SK-N-SH (cell line): ENCODE measurements around the gene RASAL2.

ENCODE experiments used
- CTCF ChIP-seq: fragments of 200-600 bp; sonication (generic); IDR thresholded peaks from 2 replicates; pipeline ENCODE4 v1.6.1; 2017; ENCODE audit warnings: antibody characterized with exemption, mild to moderate bottlenecking, moderate library complexity
- EP300 ChIP-seq, 2 experiments: IDR thresholded peaks; 2 replicates each; pipeline versions ENCODE4 v1.4.0 to v1.6.1; 2012; ENCODE audit warnings: borderline replicate concordance in 1 of 2, low read depth in 1 of 2, low read length in 1 of 2
- GATA2 ChIP-seq: sonication (generic); formaldehyde crosslinking; IDR thresholded peaks from 2 replicates; pipeline ENCODE4 v1.5.0; 2020; ENCODE audit warnings: mild to moderate bottlenecking, missing genetic modification reagents
- MAX ChIP-seq: IDR thresholded peaks from 2 replicates; pipeline ENCODE4 v1.4.0; 2012; ENCODE audit warnings: low read depth
- MEF2A ChIP-seq: IDR thresholded peaks from 2 replicates; pipeline ENCODE4 v1.4.0; 2012; ENCODE audit warnings: low read depth, borderline replicate concordance
- NRF1 ChIP-seq: IDR thresholded peaks from 2 replicates; pipeline ENCODE4 v1.6.1; 2012; ENCODE audit warnings: low read depth, mild to moderate bottlenecking, low read length
- POLR2AphosphoS5 ChIP-seq: IDR thresholded peaks from 2 replicates; pipeline ENCODE4 v1.6.1; 2012; ENCODE audit warnings: low read depth, low read length
- RAD21 ChIP-seq: IDR thresholded peaks from 2 replicates; pipeline ENCODE4 v1.6.1; 2012; ENCODE audit warnings: mild to moderate bottlenecking, low read length
- SIN3A ChIP-seq: IDR thresholded peaks from 2 replicates; pipeline ENCODE4 v1.6.1; 2012; ENCODE audit warnings: low read depth, mild to moderate bottlenecking, low read length, moderate library complexity, borderline replicate concordance
- TAF1 ChIP-seq: IDR thresholded peaks from 2 replicates; pipeline ENCODE4 v1.6.1; 2012; ENCODE audit warnings: low read depth, mild to moderate bottlenecking, low read length, moderate library complexity, borderline replicate concordance
- USF1 ChIP-seq: IDR thresholded peaks from 2 replicates; pipeline ENCODE4 v1.4.0; 2012; ENCODE audit warnings: low read depth, borderline replicate concordance
- TF ChIP-seq, protein P1 (sequence below): fragments of 150-350 bp; IDR thresholded peaks from 2 replicates; pipeline ENCODE4 v1.6.1; 2017; ENCODE audit warnings: antibody characterized with exemption, low read length, low read depth, borderline replicate concordance

DNA sequence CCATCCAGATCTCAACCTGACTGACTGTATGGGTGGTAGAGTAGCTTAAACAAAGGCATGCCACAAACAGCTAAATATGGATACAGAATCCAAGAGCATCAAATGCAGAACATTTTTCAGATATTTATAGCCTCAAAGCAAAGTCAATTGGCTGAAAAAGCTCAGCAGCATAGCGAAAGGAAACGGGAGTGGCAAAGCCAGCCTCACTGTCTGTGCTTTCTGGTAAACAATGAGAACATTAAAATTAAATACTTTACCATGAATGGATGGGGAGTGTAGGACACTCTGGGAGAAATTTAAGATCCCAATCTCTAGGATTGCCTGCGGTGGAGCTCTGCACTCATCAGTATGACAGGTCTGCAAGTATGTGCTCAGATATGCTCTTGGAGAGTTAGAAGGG lies 4.4 kb downstream of the RASAL2 start:
- no peak for TF ChIP-seq CTCF
- no peak; a peak in 1 of 4 replicates for TF ChIP-seq EP300 (IDR thresholded peaks at IDR 0.05; ENCODE audit: borderline replicate concordance in 1 of 2, low read depth in 1 of 2, low read length in 1 of 2)
- TF ChIP-seq POLR2AphosphoS5: no peak
- TF ChIP-seq, protein P1, sequence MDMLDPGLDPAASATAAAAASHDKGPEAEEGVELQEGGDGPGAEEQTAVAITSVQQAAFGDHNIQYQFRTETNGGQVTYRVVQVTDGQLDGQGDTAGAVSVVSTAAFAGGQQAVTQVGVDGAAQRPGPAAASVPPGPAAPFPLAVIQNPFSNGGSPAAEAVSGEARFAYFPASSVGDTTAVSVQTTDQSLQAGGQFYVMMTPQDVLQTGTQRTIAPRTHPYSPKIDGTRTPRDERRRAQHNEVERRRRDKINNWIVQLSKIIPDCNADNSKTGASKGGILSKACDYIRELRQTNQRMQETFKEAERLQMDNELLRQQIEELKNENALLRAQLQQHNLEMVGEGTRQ: no peak
- TF ChIP-seq SIN3A: no peak
- no peak for TF ChIP-seq MEF2A
- peak; percentile 39; the same call in 1 of the 2 replicates for TF ChIP-seq GATA2
- TF ChIP-seq USF1: no peak
- no peak for TF ChIP-seq RAD21
- TF ChIP-seq MAX: no peak
- TF ChIP-seq NRF1: no peak
- no peak for TF ChIP-seq TAF1
